HG02973 (cell line): ENCODE data around the gene SPNS3.

Experiments used
- ATAC-seq: cut with Tn5 transposase; IDR thresholded peaks from one replicate; pipeline ENCODE4 v1.9.1; 2021; ENCODE audit warnings: moderate library complexity; ENCODE audit not compliant: unreplicated experiment

Gene SPNS3, protein sequence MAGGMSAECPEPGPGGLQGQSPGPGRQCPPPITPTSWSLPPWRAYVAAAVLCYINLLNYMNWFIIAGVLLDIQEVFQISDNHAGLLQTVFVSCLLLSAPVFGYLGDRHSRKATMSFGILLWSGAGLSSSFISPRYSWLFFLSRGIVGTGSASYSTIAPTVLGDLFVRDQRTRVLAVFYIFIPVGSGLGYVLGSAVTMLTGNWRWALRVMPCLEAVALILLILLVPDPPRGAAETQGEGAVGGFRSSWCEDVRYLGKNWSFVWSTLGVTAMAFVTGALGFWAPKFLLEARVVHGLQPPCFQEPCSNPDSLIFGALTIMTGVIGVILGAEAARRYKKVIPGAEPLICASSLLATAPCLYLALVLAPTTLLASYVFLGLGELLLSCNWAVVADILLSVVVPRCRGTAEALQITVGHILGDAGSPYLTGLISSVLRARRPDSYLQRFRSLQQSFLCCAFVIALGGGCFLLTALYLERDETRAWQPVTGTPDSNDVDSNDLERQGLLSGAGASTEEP

DNA sequence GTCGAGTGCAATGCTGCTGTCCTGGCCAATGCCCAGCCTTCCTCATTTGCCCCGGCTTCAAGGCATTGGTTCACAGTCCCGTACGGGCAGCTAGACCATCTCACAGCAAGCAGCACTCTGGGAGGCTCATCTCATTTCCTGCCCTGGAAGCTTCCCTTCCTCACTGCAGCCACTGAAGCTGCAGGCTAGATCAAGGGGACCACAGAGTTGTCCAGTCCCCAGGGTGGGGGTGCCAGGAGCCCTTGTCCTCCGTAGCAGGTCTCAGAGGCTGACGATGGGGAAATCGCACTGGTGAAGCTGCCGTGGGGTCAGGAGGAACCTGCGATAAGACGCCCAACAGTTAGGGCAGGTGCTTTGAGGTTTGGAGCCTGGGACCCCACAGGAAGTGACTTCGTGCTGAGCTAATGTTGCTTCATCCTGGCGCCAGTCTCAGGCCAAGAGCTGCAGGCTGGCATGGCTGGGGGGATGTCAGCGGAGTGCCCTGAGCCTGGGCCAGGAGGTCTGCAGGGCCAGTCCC is at the start of gene SPNS3:
Gene SPNS3, plus strand, starts transcription at position 426 of the 517 bp plus-strand sequence. Its CDS starts 28 bp downstream, at position 454.
- no peak for ATAC-seq

DNA sequence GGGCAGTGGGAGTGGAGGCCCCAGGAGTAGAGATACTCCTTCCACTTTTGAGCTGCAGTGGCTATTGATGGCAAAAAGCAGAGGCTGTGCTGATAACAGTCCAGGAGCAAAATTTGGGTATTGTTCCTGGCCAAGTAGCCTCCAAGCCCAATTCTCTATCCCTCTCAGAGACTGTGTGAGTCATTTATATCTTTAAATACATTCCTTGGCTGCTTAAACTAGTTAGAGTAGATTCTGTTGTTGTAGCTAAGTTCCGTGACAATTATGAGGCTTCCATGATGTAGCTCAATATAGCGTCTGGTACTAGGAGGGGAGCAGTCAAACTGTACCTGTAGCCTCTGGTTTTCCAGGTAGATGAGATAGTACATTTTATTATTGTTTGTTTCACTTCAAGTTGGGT is 47.3 kb upstream of the SPNS3 start:
- no peak for ATAC-seq

DNA sequence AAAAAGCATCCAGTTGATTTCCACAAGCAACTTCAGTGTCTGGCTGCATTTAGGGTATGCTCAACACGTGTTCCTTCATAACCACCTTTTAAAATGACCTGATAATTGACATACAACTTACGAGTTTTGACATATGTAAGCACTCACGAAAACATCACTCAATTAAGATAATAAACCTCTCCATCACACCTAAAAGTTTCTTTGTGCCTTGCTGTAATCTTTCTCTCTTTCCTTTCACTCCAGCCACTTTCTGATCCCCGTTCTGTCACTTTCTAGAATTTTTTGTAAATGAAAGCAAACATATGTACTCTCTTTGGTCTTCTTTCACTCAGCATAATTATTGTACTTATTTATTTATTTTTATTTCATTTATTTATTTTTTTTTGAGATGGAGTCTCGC is 46.6 kb upstream of the SPNS3 start:
- ATAC-seq = no peak

DNA sequence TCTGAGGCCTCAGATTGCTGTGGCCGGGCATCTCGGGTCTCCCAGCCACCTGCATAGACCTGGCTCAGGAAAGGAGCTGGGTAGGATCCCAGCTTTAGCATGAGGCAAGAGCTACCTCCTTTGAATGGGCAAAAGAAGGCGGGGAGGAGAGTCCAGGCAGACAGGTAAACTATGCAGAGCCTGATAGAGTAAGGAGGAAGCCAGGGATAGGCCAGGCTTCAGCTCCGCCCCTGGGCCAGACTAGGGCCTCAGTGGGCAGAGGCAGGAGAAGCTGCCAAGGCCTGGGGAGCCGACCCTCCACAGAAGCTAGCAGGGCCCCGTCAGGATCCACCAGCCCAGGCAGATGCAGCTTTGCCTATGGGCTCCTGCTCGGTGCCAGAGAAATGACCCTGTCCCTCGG is 44.7 kb upstream of the SPNS3 start:
- no peak for ATAC-seq

DNA sequence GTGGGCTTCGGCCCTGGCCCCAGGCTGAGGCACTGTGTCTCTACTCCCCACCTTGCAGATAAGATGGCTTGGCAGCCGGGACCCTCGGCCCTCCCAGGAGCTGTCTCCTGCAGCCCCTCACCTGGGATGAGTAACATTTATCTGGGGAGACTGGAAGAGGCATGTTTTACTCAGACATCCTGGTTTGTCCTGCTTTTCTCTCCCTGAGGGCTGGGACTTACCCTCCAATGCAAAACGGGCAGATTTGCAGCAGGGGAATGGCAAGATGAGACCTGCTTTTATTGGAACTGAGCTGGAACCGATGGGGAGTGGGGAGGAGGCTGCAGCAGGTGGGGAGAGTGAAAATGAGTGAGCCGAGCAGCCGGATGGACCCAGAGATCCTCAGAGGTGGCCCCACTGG is 39.9 kb upstream of the SPNS3 start:
- ATAC-seq = no peak

DNA sequence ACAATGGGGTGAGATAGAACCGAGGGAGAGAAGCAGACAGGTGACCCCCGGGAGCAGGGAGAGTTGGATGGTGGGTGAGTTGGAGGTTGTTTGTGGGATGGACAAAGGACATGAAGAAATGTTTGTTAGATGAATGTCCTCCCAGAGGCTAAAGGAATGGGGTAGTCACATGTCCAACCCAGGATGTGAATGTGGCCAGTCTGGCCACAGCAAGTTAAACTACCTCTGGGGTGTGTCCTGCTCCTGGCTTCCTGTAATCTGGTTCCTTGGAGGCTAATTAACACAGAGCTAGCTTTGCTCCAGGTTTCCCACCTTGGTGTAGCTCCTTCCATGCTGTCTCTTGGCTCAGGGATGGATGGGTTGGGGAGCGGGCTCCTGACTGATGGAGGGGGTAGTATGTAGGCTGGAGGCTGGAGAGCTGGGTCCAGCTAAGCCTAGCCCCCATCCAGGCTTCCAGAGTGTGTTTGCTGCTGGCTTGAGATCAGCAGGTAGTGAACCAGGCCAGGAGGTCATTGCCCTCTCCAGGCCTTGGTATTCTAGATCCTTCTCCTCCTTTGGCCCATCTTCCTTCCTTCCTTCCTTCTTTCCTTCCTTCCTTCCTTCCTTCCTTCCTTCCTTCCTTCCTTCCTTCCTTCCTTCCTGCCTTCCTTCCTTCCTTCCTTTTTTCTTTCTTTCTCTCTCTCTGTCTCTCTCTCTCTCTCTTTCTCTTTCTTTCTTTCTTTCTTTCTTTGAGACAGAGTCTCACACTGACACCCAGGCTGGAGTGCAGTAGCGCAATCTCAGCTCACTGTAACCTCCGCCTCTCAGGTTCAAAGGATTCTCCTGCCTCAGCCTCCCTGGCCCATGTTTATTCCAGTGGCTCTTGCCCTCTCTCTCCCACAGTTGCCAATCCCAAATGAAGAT is 39.3 kb upstream of the SPNS3 start:
- no peak for ATAC-seq

DNA sequence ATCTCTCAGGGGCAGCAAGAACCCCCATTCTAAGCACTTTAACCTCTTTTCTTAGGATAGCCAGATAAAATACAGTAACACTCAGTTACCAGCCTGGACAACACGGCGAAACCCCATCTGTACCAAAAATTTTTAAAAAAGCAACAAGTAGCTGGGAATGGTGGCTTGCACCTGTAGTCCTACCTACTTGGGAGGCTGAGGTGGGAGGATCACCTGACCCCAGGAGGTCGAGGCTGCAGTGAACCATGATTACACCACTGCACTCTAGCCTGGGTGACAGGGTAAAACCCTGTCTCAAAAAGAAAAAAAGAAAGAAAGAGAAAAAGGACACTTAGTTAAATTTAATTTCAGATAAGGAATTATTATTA is 38.6 kb upstream of the SPNS3 start:
- ATAC-seq = no peak

DNA sequence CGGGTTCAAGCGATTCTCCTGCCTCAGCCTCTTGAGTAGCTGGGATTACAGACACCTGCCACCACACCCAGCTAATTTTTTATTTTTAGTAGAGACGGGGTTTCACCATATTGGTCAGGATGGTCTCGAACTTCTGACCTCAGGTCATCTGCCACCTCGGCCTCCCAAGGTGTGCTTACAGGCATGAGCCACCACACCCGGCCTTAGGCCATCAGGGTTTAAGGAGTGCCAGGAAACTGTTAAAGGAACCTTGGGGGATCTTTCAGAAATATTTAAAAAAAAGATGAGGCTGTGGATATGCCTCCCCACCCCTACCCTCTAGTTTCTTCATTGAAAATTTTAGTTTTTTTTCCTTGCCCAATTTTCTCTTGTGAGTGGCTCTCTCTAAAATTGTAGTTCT is 35.9 kb upstream of the SPNS3 start:
- no peak for ATAC-seq

DNA sequence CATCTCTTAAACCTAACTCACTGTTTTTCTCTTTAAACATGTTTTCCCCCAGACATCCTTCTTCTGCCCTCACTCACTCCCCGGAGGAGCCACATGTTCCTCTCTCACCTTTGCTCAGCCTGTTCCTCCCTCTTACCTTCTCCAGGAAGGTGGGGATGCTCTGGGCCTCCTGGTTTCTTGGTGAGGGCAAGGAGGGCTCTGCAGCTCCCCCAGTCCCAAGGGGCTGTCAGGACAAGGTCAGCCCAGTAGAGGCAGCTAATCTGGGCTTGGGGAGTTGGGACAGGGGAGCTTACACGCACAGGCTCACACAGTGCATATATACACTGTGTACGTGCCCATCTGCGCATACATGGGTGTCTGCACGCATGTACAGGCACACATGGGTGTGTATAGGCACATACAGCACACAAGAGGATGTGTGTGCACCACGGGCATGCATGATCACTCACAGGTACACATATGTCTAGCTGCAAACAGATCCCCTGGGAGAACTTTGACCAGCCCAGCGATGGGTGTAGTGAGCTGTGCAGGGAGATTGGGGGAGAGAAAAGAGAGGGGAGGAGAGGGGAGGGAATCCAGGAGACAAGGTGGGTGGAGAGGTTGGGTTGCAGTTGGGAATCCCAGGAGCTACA is 28.6 kb upstream of the SPNS3 start:
- ATAC-seq = no peak

DNA sequence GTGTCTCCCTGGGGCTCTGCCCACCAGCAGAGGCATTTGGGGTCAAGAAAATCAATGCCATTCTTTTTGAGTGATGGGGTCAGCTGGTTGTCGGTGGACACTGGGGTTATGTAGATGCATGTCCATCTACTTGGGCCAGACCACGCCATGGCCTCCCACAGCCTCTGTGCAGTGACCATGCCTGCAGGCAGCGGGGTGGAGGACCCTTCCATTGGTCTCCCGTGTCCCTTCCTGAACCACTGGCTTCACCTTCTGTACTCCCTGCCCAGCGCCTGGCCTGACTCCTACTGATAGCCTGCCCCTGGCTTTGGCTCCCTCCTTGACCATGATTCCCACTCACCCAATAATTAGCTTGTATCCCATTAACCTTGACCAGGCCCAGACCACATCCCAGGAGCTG is 28.0 kb upstream of the SPNS3 start:
- ATAC-seq = no peak

DNA sequence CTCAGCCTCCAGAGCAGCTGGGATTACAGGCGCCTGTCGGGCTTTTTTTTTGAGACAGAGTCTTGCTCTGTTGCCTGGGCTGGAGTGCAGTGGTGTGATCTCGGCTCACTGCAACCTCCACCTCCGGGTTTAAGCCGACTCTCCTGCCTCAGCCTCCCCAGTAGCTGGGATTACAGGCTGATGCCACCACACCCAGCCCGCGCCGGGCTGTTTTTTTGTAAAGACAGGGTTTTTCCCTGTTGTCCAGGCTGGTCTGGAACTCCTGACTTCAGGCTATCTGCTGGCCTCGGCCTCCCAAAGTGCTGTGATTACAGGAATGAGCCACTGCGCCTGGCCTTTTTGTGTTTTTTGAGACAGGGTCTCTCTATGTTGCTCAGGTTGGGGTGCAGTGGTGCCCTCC is 27.4 kb upstream of the SPNS3 start:
- ATAC-seq = no peak

DNA sequence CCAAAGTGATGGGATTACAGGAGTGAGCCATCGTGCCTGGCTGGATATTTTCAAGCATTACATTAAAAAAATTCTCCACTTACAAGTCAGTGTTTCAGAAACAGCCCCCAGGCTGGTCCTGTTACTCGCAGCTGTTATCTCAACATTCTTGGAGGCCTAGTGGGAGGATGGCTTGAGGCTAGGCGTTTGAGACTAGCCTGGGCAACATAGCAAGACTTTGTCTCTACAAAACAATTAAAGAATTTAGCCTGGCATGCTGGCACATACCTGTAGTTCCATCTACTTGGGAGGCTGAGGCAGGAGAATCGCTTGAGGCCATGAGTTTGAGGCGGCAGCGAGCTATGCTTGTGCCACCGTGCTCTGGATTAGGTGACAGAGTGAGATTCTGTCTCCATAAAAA is 26.5 kb upstream of the SPNS3 start:
- ATAC-seq = no peak

DNA sequence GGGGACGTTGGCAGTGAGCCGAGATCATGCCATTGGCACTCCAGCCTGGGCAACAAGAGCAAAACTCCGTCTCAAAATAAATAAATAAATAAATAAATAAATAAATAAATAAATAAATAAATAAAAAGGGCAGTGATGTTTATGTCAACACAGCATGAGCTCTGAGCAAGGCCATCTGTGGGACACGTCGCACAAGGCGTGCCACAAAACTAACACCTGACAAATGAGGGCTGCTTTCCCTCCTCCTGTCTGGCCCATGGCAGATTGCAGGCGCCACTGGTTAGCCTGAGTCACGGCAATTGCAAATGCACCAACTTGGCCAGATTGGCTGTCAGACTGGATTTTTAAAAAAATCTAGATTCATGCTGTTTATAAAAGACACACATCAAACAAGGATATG is 25.9 kb upstream of the SPNS3 start:
- ATAC-seq = no peak

DNA sequence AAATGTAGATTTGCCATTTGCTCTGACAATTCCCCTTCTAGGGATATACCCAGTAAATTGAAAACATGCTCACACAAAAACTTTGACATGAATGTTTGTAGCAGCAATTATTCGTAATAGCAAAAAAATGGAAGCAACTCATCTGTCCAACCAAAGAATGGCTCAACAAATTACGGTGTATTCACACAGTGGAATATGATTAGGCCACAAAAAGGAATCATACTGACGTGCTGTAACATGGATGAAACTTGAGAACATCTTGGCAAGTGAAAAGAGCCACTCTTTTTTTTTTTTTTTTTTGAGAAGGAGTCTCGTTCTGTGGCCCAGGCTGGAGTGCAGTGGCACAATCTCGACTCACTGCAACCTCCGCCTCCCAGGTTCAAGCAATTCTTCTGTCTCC is 24.1 kb upstream of the SPNS3 start:
- no peak for ATAC-seq

DNA sequence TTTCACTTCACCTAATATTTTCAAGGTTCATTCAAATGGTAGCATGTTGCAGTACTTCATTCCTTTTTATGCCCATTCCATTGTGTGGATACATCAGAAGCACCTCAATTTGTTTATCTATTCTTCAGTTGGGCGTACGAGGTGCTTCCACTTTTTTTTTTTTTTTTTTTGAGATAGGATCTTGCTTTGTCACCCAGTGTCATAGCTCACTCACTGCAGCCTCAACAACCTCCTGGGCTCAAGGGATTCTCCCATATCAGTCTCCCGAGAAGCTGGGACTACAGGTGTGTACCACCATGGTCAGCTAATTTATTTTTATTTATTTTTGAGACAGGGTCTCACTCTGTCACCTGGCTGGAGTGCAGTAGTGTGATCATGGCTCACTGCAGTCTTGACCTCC is 22.5 kb upstream of the SPNS3 start:
- no peak for ATAC-seq

DNA sequence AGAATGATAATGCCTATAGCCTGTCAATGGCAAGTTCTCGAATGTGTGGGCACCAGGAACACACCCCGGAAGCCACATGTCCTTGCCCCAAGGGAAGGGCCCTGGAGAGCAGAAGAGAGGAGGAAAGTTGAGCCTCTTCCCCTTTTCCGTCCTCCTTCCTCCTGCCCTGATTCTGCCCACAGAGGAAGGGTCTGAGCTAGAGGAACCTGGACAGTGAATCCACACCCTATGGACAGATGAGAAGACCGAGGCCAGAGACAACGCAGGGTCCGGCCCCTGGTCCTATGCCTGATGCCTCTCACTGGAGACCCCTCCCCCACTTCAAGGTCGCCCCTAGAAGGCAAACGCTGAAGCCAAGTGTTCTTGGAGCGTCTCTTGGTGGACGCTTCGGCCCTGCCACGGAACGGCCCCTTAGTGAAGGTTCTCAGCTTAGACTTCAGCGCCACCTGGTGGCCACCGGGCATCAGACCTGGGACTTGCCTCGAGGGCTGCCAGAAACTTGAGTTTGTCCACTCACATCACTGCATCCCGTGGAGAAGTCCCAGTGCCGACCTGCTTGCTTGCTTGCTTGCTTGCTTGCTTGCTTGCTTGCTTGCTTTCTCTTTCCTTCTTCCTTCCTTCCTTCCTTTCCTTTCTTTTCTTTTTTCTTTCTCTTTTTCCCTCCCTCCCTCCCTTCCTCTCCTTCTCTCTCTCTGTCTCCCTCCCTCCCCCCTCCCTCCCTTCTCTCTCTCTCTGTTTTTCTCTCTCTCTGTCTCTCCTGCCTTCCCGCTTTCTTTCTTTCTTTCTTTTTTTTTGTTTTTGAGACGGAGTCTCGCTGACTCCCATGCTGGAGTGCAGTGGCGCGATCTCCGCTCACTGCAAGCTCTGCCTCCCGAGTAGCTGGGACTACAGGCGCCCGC is 20.6 kb upstream of the SPNS3 start:
- ATAC-seq = no peak

DNA sequence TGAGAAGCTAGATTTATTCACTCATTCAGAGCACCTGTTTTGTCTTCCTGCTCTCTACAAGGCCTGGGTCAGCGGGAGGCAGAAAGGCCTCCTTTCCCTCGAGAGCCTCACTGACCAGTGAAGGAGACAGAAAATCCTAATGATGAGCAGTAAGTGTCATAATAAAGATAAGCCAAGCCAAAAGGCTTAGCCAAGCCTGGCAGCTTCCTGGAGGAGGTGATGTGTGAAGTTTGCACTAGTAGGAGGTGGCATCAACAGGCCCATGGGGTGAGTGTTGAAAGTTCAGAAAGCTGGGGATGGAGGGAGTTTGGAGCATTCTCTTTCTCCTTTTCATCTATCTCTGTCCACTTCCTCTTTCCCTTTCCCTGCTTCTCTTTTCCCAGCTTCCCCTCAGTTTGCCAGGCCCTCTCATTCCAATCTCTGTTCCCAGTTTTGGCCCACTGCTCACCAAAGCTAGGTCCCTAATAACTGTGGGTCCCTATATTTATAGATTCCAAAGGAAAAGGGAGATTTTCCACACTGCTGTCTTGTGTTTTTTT is 16.5 kb upstream of the SPNS3 start:
- ATAC-seq = no peak

DNA sequence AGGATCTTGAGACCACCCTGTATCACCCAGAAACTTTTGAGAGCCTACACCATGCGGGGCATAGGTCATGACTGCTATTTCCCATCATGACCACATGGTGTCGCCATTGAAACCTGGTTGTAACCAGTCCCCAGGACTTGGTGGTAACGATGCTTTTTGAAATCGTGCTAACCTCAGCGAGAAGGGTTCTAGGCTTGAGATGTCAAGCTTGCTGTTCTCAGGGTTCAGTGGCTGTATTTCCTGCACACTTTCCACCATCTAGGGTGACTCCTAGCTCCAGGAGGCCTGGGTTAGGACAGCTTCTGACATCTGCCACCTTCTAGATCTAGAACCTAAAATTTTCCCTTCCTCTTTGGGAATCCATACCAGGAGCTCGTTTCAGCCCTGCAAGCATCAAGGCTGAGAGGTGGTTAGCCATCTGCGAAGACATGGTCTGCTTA is 13.0 kb upstream of the SPNS3 start:
- no peak for ATAC-seq

DNA sequence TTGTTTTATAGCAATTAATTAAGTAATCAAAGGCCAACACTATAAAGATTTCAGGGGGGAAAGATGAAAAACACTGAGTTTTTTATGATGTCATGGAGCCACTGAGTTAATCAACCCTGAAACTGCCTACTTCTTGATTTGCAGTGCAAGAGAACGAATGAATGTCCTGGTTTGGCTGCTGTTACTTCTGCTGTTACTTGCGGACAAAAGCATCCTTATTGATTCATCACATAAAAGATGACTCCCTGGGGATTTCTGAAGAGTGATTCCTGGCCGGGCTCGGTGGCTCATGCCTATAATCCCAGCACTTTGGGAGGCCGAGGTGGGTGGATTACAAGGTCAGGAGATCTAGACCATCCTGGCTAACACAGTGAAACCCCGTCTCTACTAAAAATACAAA is 10.9 kb upstream of the SPNS3 start:
- no peak for ATAC-seq

DNA sequence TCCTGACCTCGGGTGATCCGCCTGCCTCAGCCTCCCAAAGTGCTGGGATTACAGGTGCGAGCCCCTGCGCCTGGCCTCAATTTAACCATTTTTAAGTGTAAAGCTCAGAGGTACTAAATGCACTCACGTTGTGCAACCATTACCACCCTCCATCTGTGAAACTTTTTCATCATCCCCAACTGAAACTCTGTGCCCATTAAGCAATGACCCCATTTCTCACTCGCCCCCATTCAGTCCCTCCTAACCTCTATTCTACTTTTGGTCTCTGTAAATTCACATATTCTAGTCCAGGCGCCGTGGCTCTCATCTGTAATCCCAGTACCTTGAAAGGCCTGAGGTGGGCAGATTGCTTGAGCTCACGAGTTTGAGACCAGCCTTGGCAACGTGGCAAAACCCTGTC is 8.3 kb upstream of the SPNS3 start:
- no peak for ATAC-seq
